ENCODE results near the gene C2CD3.

C2CD3 gene

DNA sequence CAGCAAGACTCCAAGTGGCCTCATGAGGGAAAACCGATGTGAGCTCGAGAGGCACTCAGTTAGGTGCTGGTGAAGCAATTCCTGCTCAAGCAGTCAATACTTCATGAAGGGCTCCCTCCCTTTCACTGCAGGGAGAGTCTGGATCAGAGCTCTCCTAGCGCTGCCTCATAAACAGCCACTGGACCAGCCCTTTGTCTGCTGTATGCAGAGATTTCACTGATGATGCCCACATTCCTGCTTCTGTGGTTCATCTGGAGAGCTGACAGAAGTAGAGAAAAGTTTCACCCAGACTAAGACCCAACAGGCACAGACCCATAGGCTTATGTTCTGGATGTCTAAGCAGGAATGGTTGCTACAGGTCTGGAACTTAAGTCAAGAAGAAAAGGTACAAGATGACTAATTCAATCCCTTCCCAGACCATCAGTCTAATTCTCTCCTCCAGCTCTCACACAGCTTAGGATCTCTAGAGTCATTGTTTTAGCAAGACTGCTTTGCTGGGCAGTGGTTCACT lies 192.2 kb downstream of the C2CD3 start:
- no peak for TF ChIP-seq CTCF (conservative IDR thresholded peaks at IDR 0.05)
- H3K27ac ChIP-seq: no peak overlapping the region

DNA sequence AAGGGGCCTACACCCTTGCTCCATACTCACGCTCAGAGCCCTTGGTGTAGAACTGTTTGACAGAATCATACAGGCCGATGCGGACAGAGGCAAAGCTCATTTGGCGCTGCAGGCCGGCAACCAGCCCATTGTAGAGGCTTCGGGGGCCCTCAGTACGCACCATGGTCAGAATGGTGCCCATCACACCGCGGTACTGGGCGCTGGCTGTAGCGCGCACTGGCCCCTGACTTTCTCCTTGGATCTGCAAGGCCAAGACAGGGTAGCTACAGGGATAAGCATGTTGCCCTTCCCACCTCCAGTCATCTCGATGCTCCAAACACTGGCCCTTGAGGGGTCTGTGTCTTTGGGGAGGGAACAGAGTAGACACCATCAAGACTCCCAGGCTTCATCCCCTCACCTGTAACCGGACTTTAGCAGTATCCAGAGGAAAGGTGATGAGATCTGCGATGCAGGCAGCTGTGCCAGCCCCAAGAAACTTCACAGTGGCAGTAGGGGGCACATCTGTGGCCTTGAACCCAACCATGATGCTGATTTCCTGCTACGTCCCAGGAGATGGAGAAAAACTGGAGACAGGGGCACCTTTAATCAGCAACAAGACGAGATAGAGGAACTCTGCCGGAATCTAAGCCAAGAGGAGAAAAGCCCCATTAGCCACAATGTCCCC lies 192.8 kb downstream of the C2CD3 start:
- H3K27ac ChIP-seq: no peak overlapping the region
- TF ChIP-seq CTCF (conservative IDR thresholded peaks at IDR 0.05): no peak

GRCh38 chr11:73976451-73977151 lies 194.2 kb downstream of the C2CD3 start:
- H3K27ac ChIP-seq: no peak overlapping the region
- TF ChIP-seq CTCF (conservative IDR thresholded peaks at IDR 0.05): no peak

GRCh38 chr11:73975479-73975757 lies 195.4 kb downstream of the C2CD3 start:
- no peak for TF ChIP-seq CTCF (conservative IDR thresholded peaks at IDR 0.05)
- H3K27ac ChIP-seq: no peak overlapping the region

DNA sequence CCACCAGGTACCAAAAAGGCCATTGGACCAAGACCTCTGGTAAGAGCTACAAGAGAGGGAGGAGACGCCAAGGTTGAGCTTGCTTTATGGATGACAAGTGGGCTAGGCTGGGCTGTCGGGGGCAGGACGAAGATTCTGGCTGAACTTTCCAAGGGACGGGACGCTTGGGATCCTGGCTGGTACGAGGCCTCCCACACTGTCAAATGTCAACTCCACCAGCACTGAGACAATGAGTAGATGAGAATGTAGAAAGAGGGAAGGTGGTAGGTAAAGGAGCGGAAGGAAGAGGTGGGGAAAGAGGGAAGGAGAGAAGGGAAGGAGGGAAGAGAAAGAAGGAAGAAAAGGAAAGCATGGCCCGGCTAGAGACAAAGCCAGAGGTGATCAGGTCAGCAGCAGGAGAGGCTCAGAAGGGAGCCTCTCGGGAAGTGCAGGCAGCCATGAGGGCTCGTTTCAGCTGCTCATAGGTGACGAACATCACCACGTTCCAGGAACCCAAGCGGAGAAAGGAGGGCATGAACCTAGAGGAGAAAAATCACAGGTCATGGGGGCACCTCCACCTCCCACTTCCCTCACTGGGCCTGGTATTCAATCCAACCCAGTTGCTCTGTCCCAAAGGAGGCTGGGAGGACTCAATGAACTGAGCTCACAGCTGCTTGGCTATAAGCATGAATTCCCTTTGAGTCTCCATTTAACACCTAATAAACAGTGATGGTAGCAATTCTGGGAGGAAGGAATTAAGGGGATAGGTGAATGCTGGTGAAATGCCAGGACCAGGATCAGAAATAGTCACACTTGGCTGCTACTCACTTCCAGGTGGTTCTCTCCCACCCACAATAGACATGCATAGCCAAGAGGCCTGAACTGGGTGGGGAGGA lies 196.0 kb downstream of the C2CD3 start:
- TF ChIP-seq CTCF (conservative IDR thresholded peaks at IDR 0.05): no peak
- no peak overlapping the region for H3K27ac ChIP-seq

DNA sequence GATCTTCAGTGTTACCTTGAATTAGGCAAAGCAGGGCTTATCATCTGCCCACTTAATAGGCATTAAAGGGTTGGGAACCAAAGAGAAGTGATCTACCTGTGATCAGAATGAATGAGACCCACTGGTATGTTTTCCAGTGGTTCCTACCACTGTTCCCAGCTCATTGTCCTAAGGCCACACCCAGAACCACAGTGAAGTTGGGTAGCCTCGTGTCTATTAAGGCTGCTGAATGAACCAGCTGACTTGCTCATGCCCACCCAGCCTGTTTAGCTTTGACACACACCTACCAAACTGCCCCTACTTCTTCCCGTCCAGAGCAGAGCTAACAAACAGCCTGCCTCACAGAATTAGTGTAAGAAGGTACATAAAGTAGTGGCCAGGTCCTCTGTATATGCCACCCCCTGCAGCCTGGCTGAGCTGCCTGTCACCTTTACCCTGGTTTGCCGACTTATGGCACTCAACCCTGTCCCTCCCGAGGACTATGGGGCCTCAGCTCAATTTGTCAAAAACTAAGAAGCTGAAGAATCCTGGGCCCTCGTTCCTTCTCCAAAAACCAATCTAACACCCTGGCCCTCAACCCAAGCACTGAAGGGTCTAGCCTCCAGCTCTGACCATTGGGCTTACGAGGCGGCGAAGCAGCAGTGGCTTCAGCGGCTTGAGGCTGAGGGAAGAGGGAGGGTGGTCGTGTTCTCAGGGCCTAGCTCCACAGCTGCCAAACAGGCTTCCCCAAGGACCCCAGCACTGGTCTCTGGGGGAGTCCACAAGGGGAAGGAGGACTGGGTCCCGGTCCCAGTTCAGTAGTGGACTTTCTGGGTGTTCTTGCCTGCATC lies 198.0 kb downstream of the C2CD3 start:
- no peak for TF ChIP-seq CTCF (conservative IDR thresholded peaks at IDR 0.05)
- no peak overlapping the region for H3K27ac ChIP-seq
